ENCODE data around the gene KRTAP3-2.
"Not testable (repeated sequence)": the region's sequence is repeated elsewhere in the genome, so short reads cannot be mapped to it uniquely, and the experiment has no call there.

Gene KRTAP3-2

DNA sequence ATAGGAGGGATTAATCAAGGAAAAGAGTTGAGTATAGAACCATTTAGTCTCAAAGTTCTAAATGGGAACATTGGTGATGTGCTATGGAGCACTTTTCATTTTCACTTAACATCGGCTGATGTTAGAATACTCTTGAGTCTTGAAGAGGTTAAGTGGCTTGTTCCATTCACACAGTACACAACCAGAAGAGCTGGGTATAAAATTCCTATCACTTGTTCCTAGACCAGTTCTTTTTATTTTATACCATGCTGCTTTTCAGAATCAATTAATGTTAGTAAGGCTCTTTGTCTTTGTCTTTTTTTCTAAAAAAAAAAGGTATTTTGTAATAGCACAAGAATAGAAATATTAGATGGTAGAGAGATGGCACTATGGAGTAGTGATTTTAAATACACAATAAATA, 43.2 kb upstream of the KRTAP3-2 start:
- DNase-seq: no peak
- H3K27me3 ChIP-seq (replicated peaks; ENCODE audit: insufficient read depth, low read length): no peaks in the 10 kb centered on the region
- H2AFZ ChIP-seq (ENCODE audit: low read length): no peak overlapping the region
- no peak overlapping the region for H3K27ac ChIP-seq (ENCODE audit: low read length)
- no peaks in the 10 kb centered on the region for H3K79me2 ChIP-seq (ENCODE audit: low read length)
- no peak overlapping the region for H3K4me2 ChIP-seq (ENCODE audit: low read depth, low read length)
- H4K20me1 ChIP-seq (ENCODE audit: insufficient read depth, low read length): no peaks in the 10 kb centered on the region
- H3F3A ChIP-seq (ENCODE audit: insufficient read depth, low read length): no peaks in the 10 kb centered on the region
- no peak overlapping the region for H3K9ac ChIP-seq (ENCODE audit: low read length)
- H3K9me2 ChIP-seq (replicated peaks; ENCODE audit: insufficient read depth, low read length): no peaks in the 10 kb centered on the region
- no peaks in the 10 kb centered on the region for H3K4me1 ChIP-seq (ENCODE audit: low read length)
- no peak overlapping the region for H3K4me3 ChIP-seq (ENCODE audit: low read length)
- no peaks in the 10 kb centered on the region for H3K36me3 ChIP-seq (replicated peaks; ENCODE audit: insufficient read depth, low read length)
- no peaks in the 10 kb centered on the region for H3K9me3 ChIP-seq (replicated peaks; ENCODE audit: insufficient read depth, low read length)
- TF ChIP-seq EZH2phosphoT487 (IDR thresholded peaks at IDR 0.05; ENCODE audit: low read length) (no peak), CTCF (IDR thresholded peaks at IDR 0.05; ENCODE audit: low read length) (no peak), EZH2 (optimal IDR thresholded peaks at IDR 0.05; ENCODE audit: low read depth, low read length) (no peak)

GRCh38 chr17:41040783-41041571, 41.3 kb upstream of the KRTAP3-2 start, which contains the start of gene KRTAP1-1:
Gene KRTAP1-1, minus strand, starts transcription at chr17:41041450. Its CDS starts 53 bp downstream, at chr17:41041397.
- not testable (repeated sequence) for H3K9me2 ChIP-seq (replicated peaks; ENCODE audit: insufficient read depth, low read length); H4K20me1 ChIP-seq (ENCODE audit: insufficient read depth, low read length); H3K9ac ChIP-seq (ENCODE audit: low read length); H3K9me3 ChIP-seq (replicated peaks; ENCODE audit: insufficient read depth, low read length); DNase-seq; H3K27me3 ChIP-seq (replicated peaks; ENCODE audit: insufficient read depth, low read length); H3K4me1 ChIP-seq (ENCODE audit: low read length); H3K79me2 ChIP-seq (ENCODE audit: low read length); H3K4me2 ChIP-seq (ENCODE audit: low read depth, low read length); H3K4me3 ChIP-seq (ENCODE audit: low read length); H2AFZ ChIP-seq (ENCODE audit: low read length); H3K36me3 ChIP-seq (replicated peaks; ENCODE audit: insufficient read depth, low read length); H3F3A ChIP-seq (ENCODE audit: insufficient read depth, low read length); H3K27ac ChIP-seq (ENCODE audit: low read length)

DNA sequence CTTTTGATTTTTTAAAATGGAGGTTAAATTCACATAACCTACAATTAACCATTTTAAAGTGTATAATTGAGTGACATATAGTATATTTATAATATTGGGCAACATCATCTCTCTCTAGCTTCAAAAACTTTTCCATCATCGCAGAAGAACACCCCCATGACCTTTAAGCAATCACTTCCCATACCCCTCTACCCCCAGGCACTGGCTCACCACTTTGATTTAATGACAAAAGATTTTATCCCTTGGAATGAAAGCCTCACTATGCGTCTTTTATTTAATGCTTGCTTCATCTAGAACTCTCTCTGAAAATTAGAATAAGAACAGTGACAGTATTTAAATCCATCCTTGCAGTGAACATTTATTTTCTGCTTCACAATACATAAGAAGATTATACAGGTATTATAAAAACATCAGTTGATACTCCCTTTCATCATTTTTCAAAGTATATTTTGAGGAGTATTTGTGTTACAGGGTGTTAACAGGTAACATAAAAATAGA, 38.2 kb upstream of the KRTAP3-2 start:
- TF ChIP-seq EZH2 (optimal IDR thresholded peaks at IDR 0.05; ENCODE audit: low read depth, low read length) (no peak), CTCF (IDR thresholded peaks at IDR 0.05; ENCODE audit: low read length) (no peak), EZH2phosphoT487 (IDR thresholded peaks at IDR 0.05; ENCODE audit: low read length) (no peak)
- Histone ChIP-seq H4K20me1 (ENCODE audit: insufficient read depth, low read length) (no peaks in the 10 kb centered on the region), H2AFZ (ENCODE audit: low read length) (no peak overlapping the region), H3K9me2 (replicated peaks; ENCODE audit: insufficient read depth, low read length) (no peaks in the 10 kb centered on the region), H3K36me3 (replicated peaks; ENCODE audit: insufficient read depth, low read length) (no peaks in the 10 kb centered on the region), H3K27me3 (replicated peaks; ENCODE audit: insufficient read depth, low read length) (no peaks in the 10 kb centered on the region), H3F3A (ENCODE audit: insufficient read depth, low read length) (no peaks in the 10 kb centered on the region), H3K4me2 (ENCODE audit: low read depth, low read length) (no peak overlapping the region), H3K79me2 (ENCODE audit: low read length) (no peaks in the 10 kb centered on the region), H3K9ac (ENCODE audit: low read length) (no peak overlapping the region), H3K4me3 (ENCODE audit: low read length) (no peak overlapping the region), H3K27ac (ENCODE audit: low read length) (no peak overlapping the region), H3K4me1 (ENCODE audit: low read length) (no peaks in the 10 kb centered on the region), H3K9me3 (replicated peaks; ENCODE audit: insufficient read depth, low read length) (no peaks in the 10 kb centered on the region)
- no peak for DNase-seq

GRCh38 chr17:41034346-41034935, 34.7 kb upstream of the KRTAP3-2 start, which contains the start of gene KRTAP1-3:
Gene KRTAP1-3, minus strand, starts transcription at chr17:41034874. Its CDS starts 53 bp downstream, at chr17:41034821.
- H3K27ac ChIP-seq (ENCODE audit: low read length); H3K9me3 ChIP-seq (replicated peaks; ENCODE audit: insufficient read depth, low read length); H3K9ac ChIP-seq (ENCODE audit: low read length); H3K36me3 ChIP-seq (replicated peaks; ENCODE audit: insufficient read depth, low read length); H3K4me1 ChIP-seq (ENCODE audit: low read length); H4K20me1 ChIP-seq (ENCODE audit: insufficient read depth, low read length); H3K4me3 ChIP-seq (ENCODE audit: low read length); H3K27me3 ChIP-seq (replicated peaks; ENCODE audit: insufficient read depth, low read length); H3K9me2 ChIP-seq (replicated peaks; ENCODE audit: insufficient read depth, low read length); H3K4me2 ChIP-seq (ENCODE audit: low read depth, low read length); H3F3A ChIP-seq (ENCODE audit: insufficient read depth, low read length); H2AFZ ChIP-seq (ENCODE audit: low read length); DNase-seq; H3K79me2 ChIP-seq (ENCODE audit: low read length): not testable (repeated sequence)
